GM12891 (cell line): ENCODE measurements around the gene PCDH9.

Experiments
- PAX5 ChIP-seq: IDR thresholded peaks from 2 replicates; pipeline ENCODE4 v1.6.1; 2011; ENCODE audit warnings: low read length, moderate library complexity, mild to moderate bottlenecking; ENCODE audit not compliant: insufficient read depth, severe bottlenecking
- POLR2A ChIP-seq: IDR thresholded peaks from 2 replicates; pipeline ENCODE4 v1.6.1; 2011; ENCODE audit warnings: low read depth, low read length, control low read depth
- POLR2AphosphoS5 ChIP-seq: IDR thresholded peaks from 2 replicates; pipeline ENCODE4 v1.6.1; 2011; ENCODE audit warnings: low read depth, low read length, control low read depth
- TAF1 ChIP-seq: IDR thresholded peaks from 2 replicates; pipeline ENCODE4 v1.6.1; 2011; ENCODE audit warnings: low read depth, low read length, control low read depth

GRCh38 chr13:67217880-67218279, 12.3 kb downstream of the PCDH9 start:
- TF ChIP-seq POLR2AphosphoS5 (no peak), PAX5 (no peak), POLR2A (no peak), TAF1 (no peak)
